ENCODE measurements around the gene DCN.

DNA sequence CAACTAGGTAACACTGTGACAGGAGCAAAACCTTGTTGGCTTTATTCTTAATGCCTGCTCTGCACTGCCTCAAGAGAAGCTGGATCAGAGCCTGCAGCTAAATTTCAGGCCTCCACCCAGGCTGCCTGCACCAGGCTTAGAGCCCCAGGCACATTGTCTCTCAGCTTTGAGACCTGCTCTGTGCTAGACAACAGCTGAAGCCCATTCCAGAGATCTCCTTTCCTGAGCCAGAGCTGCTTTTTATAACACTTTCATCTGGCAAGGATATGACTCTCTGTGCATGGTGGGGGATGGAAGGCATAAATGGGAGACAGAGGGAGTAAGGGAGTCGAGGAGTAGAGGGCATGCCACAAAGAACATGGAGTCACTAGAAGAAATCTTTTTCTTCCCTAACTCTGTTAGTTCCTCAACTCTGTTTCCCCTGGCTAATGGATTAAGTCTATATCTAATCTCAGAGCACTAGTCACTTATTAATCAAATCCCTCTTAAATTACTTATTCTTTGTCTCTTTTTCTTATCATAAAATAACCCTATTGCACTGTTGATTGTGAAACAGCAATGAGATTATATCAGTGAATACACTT lies 44.2 kb downstream of the DCN start:
- TF ChIP-seq POLR2AphosphoS5 (IDR thresholded peaks at IDR 0.05; ENCODE audit: low read depth, low read length), result no peak
- TF ChIP-seq POLR2A (IDR thresholded peaks at IDR 0.05; ENCODE audit: low read depth, low read length), result no peak
- no peak for TF ChIP-seq TAF1 (IDR thresholded peaks at IDR 0.05; ENCODE audit: borderline replicate concordance, low read depth, low read length)

Measured in GM12892 (cell line).